Measurements from ENCODE around the gene SMURF2. TPM values are rescaled to one million over a fixed set of nuclear protein-coding genes. Genes with fewer than 3 reads are reported as not detected.

Gene SMURF2
- polyA plus RNA-seq, 1 donor from 2014 or later = 55.2 TPM

- no peaks in the 10 kb centered on the region for H3K79me2 ChIP-seq (replicated peaks; ENCODE audit: insufficient read depth, low read length)
Observed at GRCh38 chr17:64564098-64564497, 98.0 kb downstream of the SMURF2 start.

GRCh38 chr17:64555281-64555680 lies 106.8 kb downstream of the SMURF2 start:
- Histone ChIP-seq H3K4me2 (ENCODE audit: low read length) (no peak overlapping the region), H3K9me2 (ENCODE audit: insufficient read depth, low read length) (no peaks in the 10 kb centered on the region), H3F3A (ENCODE audit: insufficient read depth, low read length, poor library complexity, severe bottlenecking) (no peaks in the 10 kb centered on the region), H3K27me3 (ENCODE audit: insufficient read depth, low read depth, low read length) (no peaks in the 10 kb centered on the region), H3K9me3 (ENCODE audit: low read length) (no peaks in the 10 kb centered on the region), H4K20me1 (ENCODE audit: insufficient read depth) (no peaks in the 10 kb centered on the region), H3K4me3 (ENCODE audit: low read length) (no peak overlapping the region), H2AFZ (ENCODE audit: low read depth, low read length) (no peak overlapping the region), H3K27ac (ENCODE audit: low read length) (no peak overlapping the region), H3K79me2 (replicated peaks; ENCODE audit: insufficient read depth, low read length) (no peaks in the 10 kb centered on the region), H3K9ac (ENCODE audit: low read length) (no peak overlapping the region), H3K36me3 (ENCODE audit: insufficient read depth, low read length) (peaks cover 10% of the 10 kb centered on the region)
- TF ChIP-seq RAD21 (conservative IDR thresholded peaks at IDR 0.05) (no peak), TAF1 (IDR thresholded peaks at IDR 0.05; ENCODE audit: low read depth) (no peak), REST (IDR thresholded peaks at IDR 0.05; ENCODE audit: borderline replicate concordance) (no peak), POLR2AphosphoS5 (IDR thresholded peaks at IDR 0.05) (no peak), EP300 (conservative IDR thresholded peaks at IDR 0.05; ENCODE audit: poor library complexity, severe bottlenecking) (no peak), EZH2 (IDR thresholded peaks at IDR 0.05; ENCODE audit: borderline replicate concordance, insufficient read depth, low read length, poor library complexity, severe bottlenecking) (no peak)

More at GRCh38 chr17:64564098-64564497, 98.0 kb downstream of the SMURF2 start:
- Histone ChIP-seq H3K9me2 (ENCODE audit: insufficient read depth, low read length) (no peaks in the 10 kb centered on the region), H3K36me3 (ENCODE audit: insufficient read depth, low read length) (peaks cover 7% of the 10 kb centered on the region), H3K27me3 (ENCODE audit: insufficient read depth, low read depth, low read length) (no peaks in the 10 kb centered on the region), H3K4me2 (ENCODE audit: low read length) (no peak overlapping the region), H2AFZ (ENCODE audit: low read depth, low read length) (no peak overlapping the region), H3K9me3 (ENCODE audit: low read length) (no peaks in the 10 kb centered on the region), H4K20me1 (ENCODE audit: insufficient read depth) (no peaks in the 10 kb centered on the region), H3K4me3 (ENCODE audit: low read length) (no peak overlapping the region), H3K27ac (ENCODE audit: low read length) (no peak overlapping the region), H3K9ac (ENCODE audit: low read length) (no peak overlapping the region), H3F3A (ENCODE audit: insufficient read depth, low read length, poor library complexity, severe bottlenecking) (no peaks in the 10 kb centered on the region)
- TF ChIP-seq SMC3 (conservative IDR thresholded peaks at IDR 0.05; ENCODE audit: poor library complexity) (no peak), EP300 (conservative IDR thresholded peaks at IDR 0.05; ENCODE audit: poor library complexity, severe bottlenecking) (no peak), CTCF (IDR thresholded peaks at IDR 0.05; ENCODE audit: poor library complexity, severe bottlenecking) (no peak), POLR2AphosphoS5 (IDR thresholded peaks at IDR 0.05) (no peak), MXI1 (conservative IDR thresholded peaks at IDR 0.05; ENCODE audit: poor library complexity, severe bottlenecking) (no peak), RAD21 (conservative IDR thresholded peaks at IDR 0.05) (no peak), REST (IDR thresholded peaks at IDR 0.05; ENCODE audit: borderline replicate concordance) (no peak), EZH2 (IDR thresholded peaks at IDR 0.05; ENCODE audit: borderline replicate concordance, insufficient read depth, low read length, poor library complexity, severe bottlenecking) (no peak), TAF1 (IDR thresholded peaks at IDR 0.05; ENCODE audit: low read depth) (no peak)

Data from neural cell (in vitro differentiated cells).